ENCODE measurements around the gene ZNF592.

The ZNF592 gene

DNA sequence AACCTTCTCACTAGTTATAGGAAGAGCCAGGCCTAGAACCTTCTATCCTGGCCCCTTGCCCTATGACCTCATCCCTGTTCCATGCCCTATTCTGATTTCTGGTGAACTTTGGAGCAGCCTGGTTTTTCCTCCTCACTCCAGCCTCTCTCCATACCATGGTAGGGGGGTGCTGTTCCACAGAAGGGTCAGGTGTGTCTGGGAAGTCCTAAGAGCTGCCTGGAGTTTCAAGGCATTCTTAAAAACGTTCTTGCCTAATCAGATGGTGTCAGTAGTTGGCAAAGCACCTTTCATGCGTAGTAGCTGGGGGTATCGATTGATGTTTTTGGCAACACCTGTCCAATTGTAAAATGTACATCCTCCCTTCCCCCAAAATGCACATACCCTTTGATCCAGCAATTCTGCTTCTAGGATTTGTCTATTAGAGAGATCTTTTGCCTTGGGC is 52.0 kb downstream of the ZNF592 start:
- Histone ChIP-seq H3K4me3 (replicated peaks; ENCODE audit: insufficient read depth, low read length) (no peak overlapping the region), H3K27me3 (ENCODE audit: insufficient read depth, poor library complexity, severe bottlenecking) (no peaks in the 10 kb centered on the region), H3K27ac (replicated peaks) (no peak overlapping the region)
- TF ChIP-seq GABPA (IDR thresholded peaks at IDR 0.05; ENCODE audit: low read depth) (no peak), POLR2AphosphoS5 (IDR thresholded peaks at IDR 0.05; ENCODE audit: low read depth) (no peak), SPI1 (IDR thresholded peaks at IDR 0.05; ENCODE audit: borderline replicate concordance, low read depth) (no peak)
- TF ChIP-seq, protein P1, sequence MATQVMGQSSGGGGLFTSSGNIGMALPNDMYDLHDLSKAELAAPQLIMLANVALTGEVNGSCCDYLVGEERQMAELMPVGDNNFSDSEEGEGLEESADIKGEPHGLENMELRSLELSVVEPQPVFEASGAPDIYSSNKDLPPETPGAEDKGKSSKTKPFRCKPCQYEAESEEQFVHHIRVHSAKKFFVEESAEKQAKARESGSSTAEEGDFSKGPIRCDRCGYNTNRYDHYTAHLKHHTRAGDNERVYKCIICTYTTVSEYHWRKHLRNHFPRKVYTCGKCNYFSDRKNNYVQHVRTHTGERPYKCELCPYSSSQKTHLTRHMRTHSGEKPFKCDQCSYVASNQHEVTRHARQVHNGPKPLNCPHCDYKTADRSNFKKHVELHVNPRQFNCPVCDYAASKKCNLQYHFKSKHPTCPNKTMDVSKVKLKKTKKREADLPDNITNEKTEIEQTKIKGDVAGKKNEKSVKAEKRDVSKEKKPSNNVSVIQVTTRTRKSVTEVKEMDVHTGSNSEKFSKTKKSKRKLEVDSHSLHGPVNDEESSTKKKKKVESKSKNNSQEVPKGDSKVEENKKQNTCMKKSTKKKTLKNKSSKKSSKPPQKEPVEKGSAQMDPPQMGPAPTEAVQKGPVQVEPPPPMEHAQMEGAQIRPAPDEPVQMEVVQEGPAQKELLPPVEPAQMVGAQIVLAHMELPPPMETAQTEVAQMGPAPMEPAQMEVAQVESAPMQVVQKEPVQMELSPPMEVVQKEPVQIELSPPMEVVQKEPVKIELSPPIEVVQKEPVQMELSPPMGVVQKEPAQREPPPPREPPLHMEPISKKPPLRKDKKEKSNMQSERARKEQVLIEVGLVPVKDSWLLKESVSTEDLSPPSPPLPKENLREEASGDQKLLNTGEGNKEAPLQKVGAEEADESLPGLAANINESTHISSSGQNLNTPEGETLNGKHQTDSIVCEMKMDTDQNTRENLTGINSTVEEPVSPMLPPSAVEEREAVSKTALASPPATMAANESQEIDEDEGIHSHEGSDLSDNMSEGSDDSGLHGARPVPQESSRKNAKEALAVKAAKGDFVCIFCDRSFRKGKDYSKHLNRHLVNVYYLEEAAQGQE (IDR thresholded peaks at IDR 0.05; ENCODE audit: insufficient replicate concordance, low read depth), result no peak
- TF ChIP-seq, protein P2, sequence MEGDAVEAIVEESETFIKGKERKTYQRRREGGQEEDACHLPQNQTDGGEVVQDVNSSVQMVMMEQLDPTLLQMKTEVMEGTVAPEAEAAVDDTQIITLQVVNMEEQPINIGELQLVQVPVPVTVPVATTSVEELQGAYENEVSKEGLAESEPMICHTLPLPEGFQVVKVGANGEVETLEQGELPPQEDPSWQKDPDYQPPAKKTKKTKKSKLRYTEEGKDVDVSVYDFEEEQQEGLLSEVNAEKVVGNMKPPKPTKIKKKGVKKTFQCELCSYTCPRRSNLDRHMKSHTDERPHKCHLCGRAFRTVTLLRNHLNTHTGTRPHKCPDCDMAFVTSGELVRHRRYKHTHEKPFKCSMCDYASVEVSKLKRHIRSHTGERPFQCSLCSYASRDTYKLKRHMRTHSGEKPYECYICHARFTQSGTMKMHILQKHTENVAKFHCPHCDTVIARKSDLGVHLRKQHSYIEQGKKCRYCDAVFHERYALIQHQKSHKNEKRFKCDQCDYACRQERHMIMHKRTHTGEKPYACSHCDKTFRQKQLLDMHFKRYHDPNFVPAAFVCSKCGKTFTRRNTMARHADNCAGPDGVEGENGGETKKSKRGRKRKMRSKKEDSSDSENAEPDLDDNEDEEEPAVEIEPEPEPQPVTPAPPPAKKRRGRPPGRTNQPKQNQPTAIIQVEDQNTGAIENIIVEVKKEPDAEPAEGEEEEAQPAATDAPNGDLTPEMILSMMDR (IDR thresholded peaks at IDR 0.05; ENCODE audit: insufficient read depth, low read length), result no peak
- no peak for DNase-seq (ENCODE audit: low read depth in 1 of 2, low spot score in 1 of 2)

DNA sequence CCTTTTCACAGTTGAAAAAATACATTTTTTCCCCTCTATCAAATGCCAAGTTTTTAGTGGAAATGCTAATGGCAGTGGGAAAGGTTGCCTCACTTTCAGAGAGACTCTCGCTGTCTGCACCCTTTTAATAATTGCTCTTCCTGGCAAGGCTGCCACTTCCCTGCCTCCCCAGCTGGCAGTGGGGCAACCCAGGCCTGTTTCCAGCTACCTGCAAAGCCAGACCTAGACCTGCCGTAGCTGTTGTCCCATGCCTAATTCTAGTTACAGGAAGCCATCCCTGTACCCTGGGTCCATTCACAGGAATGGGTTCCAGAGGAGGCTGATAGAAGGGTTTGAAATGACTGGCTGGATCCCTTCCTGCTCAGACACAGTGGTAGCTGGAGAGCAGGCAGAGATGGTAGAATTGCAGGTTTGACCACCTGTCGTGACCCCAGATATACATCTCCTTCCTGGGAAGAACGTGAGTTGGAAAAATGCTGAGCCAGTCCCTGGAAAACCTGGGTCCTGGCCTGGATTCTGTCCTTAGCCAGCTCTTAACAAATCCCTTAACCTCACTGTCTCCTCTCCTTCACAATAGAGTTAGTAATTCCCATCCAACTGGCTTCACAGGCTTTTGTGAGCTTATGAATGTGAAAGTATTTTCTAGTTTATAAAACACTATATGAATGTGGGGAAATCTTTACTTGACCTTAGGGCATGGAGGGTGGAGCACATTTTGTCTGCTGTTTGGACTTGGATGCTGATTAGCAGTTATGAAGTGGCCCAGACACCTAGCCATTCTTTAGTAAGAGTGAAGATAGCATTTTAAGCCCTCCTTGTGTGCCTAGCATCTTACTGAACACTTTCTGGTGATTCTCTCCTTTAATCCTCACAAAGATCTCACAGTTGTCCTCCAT is 55.9 kb downstream of the ZNF592 start:
- TF ChIP-seq GABPA (IDR thresholded peaks at IDR 0.05; ENCODE audit: low read depth) (no peak), POLR2AphosphoS5 (IDR thresholded peaks at IDR 0.05; ENCODE audit: low read depth) (no peak), SPI1 (IDR thresholded peaks at IDR 0.05; ENCODE audit: borderline replicate concordance, low read depth) (no peak)
- TF ChIP-seq, protein P1 (IDR thresholded peaks at IDR 0.05; ENCODE audit: insufficient replicate concordance, low read depth), result no peak
- TF ChIP-seq, protein P2 (IDR thresholded peaks at IDR 0.05; ENCODE audit: insufficient read depth, low read length), result no peak
- no peak for DNase-seq (ENCODE audit: low read depth in 1 of 2, low spot score in 1 of 2)
- H3K27ac ChIP-seq (replicated peaks), result no peak overlapping the region
- no peaks in the 10 kb centered on the region for H3K27me3 ChIP-seq (ENCODE audit: insufficient read depth, poor library complexity, severe bottlenecking)
- no peak overlapping the region for H3K4me3 ChIP-seq (replicated peaks; ENCODE audit: insufficient read depth, low read length)

DNA sequence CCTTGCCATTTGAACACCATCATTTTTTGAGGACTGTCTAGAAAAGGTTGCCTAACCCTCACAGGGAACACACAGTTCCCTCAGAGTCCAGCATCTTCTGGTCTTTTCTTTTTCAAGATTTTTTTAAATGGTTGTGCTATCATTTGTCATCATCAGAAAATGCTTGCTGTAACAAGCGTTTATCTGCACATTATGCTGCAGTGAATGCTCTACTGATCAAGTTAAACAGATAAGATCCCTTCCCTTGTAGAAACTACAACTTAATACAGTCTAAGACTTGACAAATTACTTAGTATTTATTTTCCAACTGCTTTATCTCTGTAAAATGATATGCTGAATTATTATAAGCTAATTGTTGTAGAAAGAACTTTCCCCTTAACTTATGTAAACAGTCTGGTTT is 56.8 kb downstream of the ZNF592 start:
- no peak for DNase-seq (ENCODE audit: low read depth in 1 of 2, low spot score in 1 of 2)
- no peak for TF ChIP-seq GABPA (IDR thresholded peaks at IDR 0.05; ENCODE audit: low read depth)
- TF ChIP-seq SPI1 (IDR thresholded peaks at IDR 0.05; ENCODE audit: borderline replicate concordance, low read depth), result no peak
- TF ChIP-seq, protein P2 (IDR thresholded peaks at IDR 0.05; ENCODE audit: insufficient read depth, low read length), result no peak
- TF ChIP-seq, protein P1 (IDR thresholded peaks at IDR 0.05; ENCODE audit: insufficient replicate concordance, low read depth), result no peak
- TF ChIP-seq POLR2AphosphoS5 (IDR thresholded peaks at IDR 0.05; ENCODE audit: low read depth), result no peak
- no peaks in the 10 kb centered on the region for H3K27me3 ChIP-seq (ENCODE audit: insufficient read depth, poor library complexity, severe bottlenecking)
- H3K4me3 ChIP-seq (replicated peaks; ENCODE audit: insufficient read depth, low read length), result no peak overlapping the region
- H3K27ac ChIP-seq (replicated peaks), result no peak overlapping the region

All from HL-60 (cell line).